Nasal cavity respiratory epithelium epithelial cell of viscerocranial mucosa (primary cell): Measurements from ENCODE around the gene CERS6. TPM values are rescaled to one million over a fixed set of nuclear protein-coding genes. Genes with fewer than 3 reads are reported as not detected.

Experiments used
- total RNA-seq: library from RNA; depleted of rRNA; stranded (reverse); fragments of >200 nt; gene quantifications from 2 replicates; pipeline ENCODE4 v1.2.3, GENCODE V29; 2014

Gene CERS6
- total RNA-seq = 52.6 and 69.6 TPM in 2 replicates

GRCh38 chr2:168455645-168456520 is at the start of gene CERS6:
CERS6 (plus strand) TSS chr2:168456272; CDS start chr2:168456449, 177 bp downstream.

DNA sequence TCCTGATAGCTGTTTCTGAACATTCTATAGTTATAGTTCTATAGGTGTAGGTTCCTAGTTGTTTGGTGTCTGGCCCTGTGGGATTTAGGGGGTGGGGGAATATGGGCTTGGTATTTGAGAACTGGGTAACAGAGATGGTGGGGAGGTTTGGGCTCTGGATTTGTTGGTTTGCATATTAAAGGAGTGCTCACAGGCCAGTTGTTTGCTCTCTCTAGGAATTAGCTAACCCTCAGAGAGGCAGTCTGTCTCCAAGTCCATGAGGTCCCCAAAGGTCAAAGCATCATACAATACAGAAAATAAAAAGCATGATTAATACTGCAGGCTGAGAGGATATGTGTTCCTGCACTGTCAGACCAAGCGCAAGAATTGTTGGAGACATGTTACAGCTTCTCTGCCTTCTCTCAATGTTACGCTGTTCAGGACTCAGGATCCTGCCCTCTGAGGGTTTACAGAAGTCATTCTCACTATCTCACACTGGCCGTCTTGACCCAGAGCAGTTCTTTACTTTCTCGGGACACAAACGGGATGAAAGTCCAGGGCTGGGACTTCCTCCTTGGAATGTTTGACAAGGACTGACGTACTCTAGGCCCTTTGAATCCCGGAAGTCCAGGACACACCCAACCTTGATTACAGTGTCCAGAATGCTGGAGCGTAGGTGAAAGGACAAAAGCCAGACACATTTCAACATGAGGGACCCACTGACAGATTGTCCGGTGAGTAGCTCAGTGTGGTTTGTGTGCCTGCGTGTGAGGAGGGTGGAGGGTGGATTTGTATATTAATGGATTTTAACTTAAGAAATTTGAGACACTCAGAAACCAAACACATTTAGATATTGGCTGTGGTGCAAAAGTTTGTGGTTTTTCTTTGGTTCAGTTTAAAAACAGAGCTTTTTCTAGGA is 346.1 kb downstream of the CERS6 start, which contains the start of gene NOSTRIN:
Gene NOSTRIN (plus strand): TSS at position 677 of the 898 bp plus-strand sequence. CDS start 10 bp downstream, at position 687.

Other genes starting within 250 kb of the CERS6 start
- gene STK39, start 208.7 kb upstream of the CERS6 start, total RNA-seq = 15.0 and 22.1 TPM in 2 replicates